K562 (cell line): ENCODE measurements around the gene C1QTNF7. TPM values are rescaled to one million over a fixed set of nuclear protein-coding genes. Genes with fewer than 3 reads are reported as not detected.

Experiments
- ATAC-seq: fragments of 200-7000 bp; cut with Tn5 transposase; 3 replicates; pipeline ENCODE4 v1.9.1; 2020; ENCODE audit warnings: moderate library complexity
- BruUV-seq: library from RNA; stranded (reverse); fragments of 400-500 nt; replicated peaks from 2 replicates; lab custom pipeline; 2021; lab: Mats Ljungman, UMichigan
- CTCF ChIA-PET: fragments of 300-600 bp; formaldehyde crosslinking; extraction: SDS; loops from one replicate; lab custom pipeline; 2021; ENCODE audit warnings: low intra/inter-chr PET ratio; lab: Yijun Ruan, JAX
- POLR2A ChIA-PET: fragments of 300-600, 350-650 bp; sonication (Branson Sonifier 250); formaldehyde crosslinking; extraction: SDS; loops from one replicate; lab custom pipeline; 2021; ENCODE audit warnings: antibody characterized with exemption, inconsistent platforms; lab: Yijun Ruan, JAX
- DNase-seq, 4 experiments: peaks; one replicate each; pipeline versions ENCODE4 v3.0.0 to v3.0.0-alpha.2; 2011 to 2018; ENCODE audit warnings: low spot score in 3 of 4, mixed read lengths in 3 of 4; ENCODE audit errors: extremely low read depth in 1 of 4
- FAIRE-seq: peaks from 2 replicates; lab custom pipeline; 2011; peaks lifted over from hg19 to GRCh38; lab: Jason Lieb, UNC
- H2AFZ ChIP-seq: 2 replicates; pipeline ENCODE4 v1.6.0; 2011; ENCODE audit warnings: low read depth, low read length, control low read depth, inconsistent platforms
- H3K27ac ChIP-seq: fragments of 200-600 bp; 3 replicates; pipeline ENCODE4 v1.8.0; 2011; ENCODE audit warnings: low read depth, mild to moderate bottlenecking, control low read depth, inconsistent platforms, low read length, moderate library complexity, mixed read lengths; ENCODE audit errors: extremely low read depth
- H3K27me3 ChIP-seq, 2 experiments: fragments of 300-600 bp in 1 of 2; 2 replicates in 1 of 2; 3 replicates in 1 of 2; pipeline versions ENCODE4 v1.6.0 to v1.8.0; 2011; ENCODE audit warnings: inconsistent platforms in 2 of 2, low read length in 2 of 2, mild to moderate bottlenecking in 1 of 2, mixed read lengths in 1 of 2, moderate library complexity in 1 of 2; ENCODE audit not compliant: control insufficient read depth in 2 of 2, insufficient read depth in 2 of 2
- H3K36me3 ChIP-seq: fragments of 300-600 bp; 3 replicates; pipeline ENCODE4 v1.8.0; 2011; ENCODE audit warnings: mild to moderate bottlenecking, low read length, inconsistent platforms; ENCODE audit not compliant: control insufficient read depth, insufficient read depth
- H3K4me1 ChIP-seq, 2 experiments: fragments of 200-600 bp in 1 of 2; replicated peaks in 1 of 2; 2 replicates in 1 of 2; 3 replicates in 1 of 2; pipeline versions ENCODE4 v1.5.1 to v1.8.0; 2011; ENCODE audit warnings: inconsistent platforms in 2 of 2, low read length in 2 of 2, mild to moderate bottlenecking in 1 of 2, mixed read lengths in 1 of 2, moderate library complexity in 1 of 2; ENCODE audit not compliant: control insufficient read depth in 2 of 2, insufficient read depth in 2 of 2
- H3K4me2 ChIP-seq: 2 replicates; pipeline ENCODE4 v1.6.1; 2011; ENCODE audit warnings: low read length, control low read depth, inconsistent platforms, mixed read lengths; ENCODE audit not compliant: insufficient read depth
- H3K4me3 ChIP-seq: fragments of 200-600 bp; sonication (generic), shearing (Covaris generic); 2 replicates; pipeline ENCODE4 v1.5.1; 2016; ENCODE audit warnings: control low read depth, inconsistent platforms
- H3K79me2 ChIP-seq: fragments of 200-600 bp; 3 replicates; pipeline ENCODE4 v1.8.0; 2011; ENCODE audit warnings: low read length, inconsistent platforms; ENCODE audit not compliant: control insufficient read depth, insufficient read depth
- H3K9ac ChIP-seq, 2 experiments: 2 replicates each; pipeline versions ENCODE4 v1.6.0 to v1.6.1; 2011; ENCODE audit warnings: low read depth in 2 of 2, low read length in 2 of 2, control low read depth in 1 of 2, inconsistent platforms in 1 of 2, mild to moderate bottlenecking in 1 of 2, mixed read lengths in 1 of 2; ENCODE audit not compliant: insufficient read depth in 1 of 2
- H3K9me1 ChIP-seq: one replicate; pipeline ENCODE4 v1.6.0; 2011; ENCODE audit warnings: inconsistent platforms, mild to moderate bottlenecking, low read length, moderate library complexity; ENCODE audit not compliant: control insufficient read depth, insufficient read depth
- H3K9me3 ChIP-seq: replicated peaks from 2 replicates; pipeline ENCODE4 v1.5.1; 2011; ENCODE audit warnings: low read depth, low read length, inconsistent platforms; ENCODE audit not compliant: control insufficient read depth, insufficient read depth
- H4K20me1 ChIP-seq: replicated peaks from 2 replicates; pipeline ENCODE4 v1.6.1; 2011; ENCODE audit warnings: low read length, inconsistent platforms, mixed read lengths; ENCODE audit not compliant: control insufficient read depth, insufficient read depth
- CHAMP1 ChIP-seq: fragments of 450-650 bp; IDR thresholded peaks from 2 replicates; pipeline ENCODE4 v1.6.1; 2016; ENCODE audit warnings: mild to moderate bottlenecking
- HEY1 ChIP-seq: fragments of 250-450 bp; sonication (Bioruptor Pico); IDR thresholded peaks from 2 replicates; pipeline ENCODE4 v1.5.0; 2020; ENCODE audit warnings: mild to moderate bottlenecking, moderate library complexity, borderline replicate concordance
- MTA2 ChIP-seq: fragments of 450-650 bp; IDR thresholded peaks from 2 replicates; pipeline ENCODE4 v1.6.1; 2016; ENCODE audit warnings: low read depth
- RBM25 ChIP-seq: fragments of 200-400 bp; formaldehyde crosslinking; IDR thresholded peaks from 2 replicates; pipeline ENCODE4 v1.6.1; 2018; ENCODE audit warnings: low read length, low read depth, moderate library complexity; ENCODE audit not compliant: severe bottlenecking
- ZNF133 ChIP-seq: fragments of 250-450 bp; sonication (Bioruptor Pico); IDR thresholded peaks from 2 replicates; pipeline ENCODE4 v1.4.0; 2020; ENCODE audit warnings: mild to moderate bottlenecking
- WGBS: fragments of 100-300 bp; shearing (Covaris generic); methylation state at CpG from one replicate; pipeline ENCODE4 v1.1.6; 2016; ENCODE audit warnings: low coverage, mixed read lengths; ENCODE audit not compliant: insufficient coverage; ENCODE audit errors: missing lambda C conversion rate; 5-methylcytosine and 5-hydroxymethylcytosine counted together
- in situ Hi-C: fragments of 300-500 bp; cut with MboI; formaldehyde crosslinking; loops from 4 replicates; pipeline ENCODE4 v1.15.0; 2018; ENCODE audit warnings: inconsistent platforms, mixed read lengths
- intact Hi-C: fragments of 100-400 bp; cut with micrococcal nuclease; formaldehyde crosslinking; loops from 2 replicates; pipeline ENCODE4 v1.14.2; 2022
- polyA plus RNA-seq, 8 experiments: library from polyadenylated mRNA; depleted of rRNA in 4 of 8; stranded (reverse) in 5 of 8; unstranded in 3 of 8; fragments of >200 nt; fragmentation: Nextera tagmentation in 2 of 8; fragmentation: Illumina TruSeq in 1 of 8; extraction: Ambion mirVana in 2 of 8; extraction: Trizol in 1 of 8; gene quantifications; 2 replicates each; pipeline versions ENCODE4 v1.2.1 to v1.2.3, GENCODE V29; 2011 to 2014; ENCODE audit warnings: inconsistent platforms in 1 of 8, missing spikeins in 1 of 8
- total RNA-seq, 7 experiments: library from RNA; depleted of rRNA in 6 of 7; stranded (reverse); fragments of >200 nt in 6 of 7; fragmentation: Illumina TruSeq in 2 of 7; extraction: Trizol in 2 of 7; gene quantifications; 2 replicates each; pipeline versions ENCODE4 v1.2.1 to v1.2.3, GENCODE V29; 2011 to 2021; ENCODE audit warnings: low replicate concordance in 1 of 7
- TF ChIP-seq, protein P1 (sequence below): fragments of 200-600 bp; sonication (generic); IDR thresholded peaks from one replicate; pipeline ENCODE4 v1.6.1; 2012; ENCODE audit warnings: mild to moderate bottlenecking, low read depth, low read length, inconsistent platforms

The C1QTNF7 gene
- total and polyA plus RNA-seq, 9 of the 15 experiments (the other 6 are each of a cell fraction or from before 2014, with no cell fraction given) = not detected

- Histone ChIP-seq H3K9me1 (no peaks in the 10 kb centered on the region), H3K4me1 (no peaks in the 10 kb centered on the region), H3K27me3 (no peaks in the 10 kb centered on the region), H3K79me2 (no peaks in the 10 kb centered on the region), H3K4me2 (no peak overlapping the region), H3K9ac (no peak overlapping the region), H2AFZ (no peak overlapping the region), H3K36me3 (no peaks in the 10 kb centered on the region), H3K4me3 (no peak overlapping the region), H4K20me1 (no peaks in the 10 kb centered on the region), H3K9me3 (no peaks in the 10 kb centered on the region), H3K27ac (no peak overlapping the region)
- CTCF ChIA-PET = no interaction called here
- DNase-seq (no peak), FAIRE-seq (no peak), ATAC-seq (no peak)
- intact Hi-C loops (no loop called here), in situ Hi-C loops (no loop called here)
- WGBS = 0% methylated on average over 5 of the region's 5 CpGs
- POLR2A ChIA-PET = interaction anchor here (1.1 kb wide), 1 partner anchor 11 kb away, joined by 4 read pairs; no protein-coding TSS in a partner anchor
- BruUV-seq = no TSS peak
- TF ChIP-seq ZNF133 (CRISPR knock-in tag) = no peak
- TF ChIP-seq, protein P1, sequence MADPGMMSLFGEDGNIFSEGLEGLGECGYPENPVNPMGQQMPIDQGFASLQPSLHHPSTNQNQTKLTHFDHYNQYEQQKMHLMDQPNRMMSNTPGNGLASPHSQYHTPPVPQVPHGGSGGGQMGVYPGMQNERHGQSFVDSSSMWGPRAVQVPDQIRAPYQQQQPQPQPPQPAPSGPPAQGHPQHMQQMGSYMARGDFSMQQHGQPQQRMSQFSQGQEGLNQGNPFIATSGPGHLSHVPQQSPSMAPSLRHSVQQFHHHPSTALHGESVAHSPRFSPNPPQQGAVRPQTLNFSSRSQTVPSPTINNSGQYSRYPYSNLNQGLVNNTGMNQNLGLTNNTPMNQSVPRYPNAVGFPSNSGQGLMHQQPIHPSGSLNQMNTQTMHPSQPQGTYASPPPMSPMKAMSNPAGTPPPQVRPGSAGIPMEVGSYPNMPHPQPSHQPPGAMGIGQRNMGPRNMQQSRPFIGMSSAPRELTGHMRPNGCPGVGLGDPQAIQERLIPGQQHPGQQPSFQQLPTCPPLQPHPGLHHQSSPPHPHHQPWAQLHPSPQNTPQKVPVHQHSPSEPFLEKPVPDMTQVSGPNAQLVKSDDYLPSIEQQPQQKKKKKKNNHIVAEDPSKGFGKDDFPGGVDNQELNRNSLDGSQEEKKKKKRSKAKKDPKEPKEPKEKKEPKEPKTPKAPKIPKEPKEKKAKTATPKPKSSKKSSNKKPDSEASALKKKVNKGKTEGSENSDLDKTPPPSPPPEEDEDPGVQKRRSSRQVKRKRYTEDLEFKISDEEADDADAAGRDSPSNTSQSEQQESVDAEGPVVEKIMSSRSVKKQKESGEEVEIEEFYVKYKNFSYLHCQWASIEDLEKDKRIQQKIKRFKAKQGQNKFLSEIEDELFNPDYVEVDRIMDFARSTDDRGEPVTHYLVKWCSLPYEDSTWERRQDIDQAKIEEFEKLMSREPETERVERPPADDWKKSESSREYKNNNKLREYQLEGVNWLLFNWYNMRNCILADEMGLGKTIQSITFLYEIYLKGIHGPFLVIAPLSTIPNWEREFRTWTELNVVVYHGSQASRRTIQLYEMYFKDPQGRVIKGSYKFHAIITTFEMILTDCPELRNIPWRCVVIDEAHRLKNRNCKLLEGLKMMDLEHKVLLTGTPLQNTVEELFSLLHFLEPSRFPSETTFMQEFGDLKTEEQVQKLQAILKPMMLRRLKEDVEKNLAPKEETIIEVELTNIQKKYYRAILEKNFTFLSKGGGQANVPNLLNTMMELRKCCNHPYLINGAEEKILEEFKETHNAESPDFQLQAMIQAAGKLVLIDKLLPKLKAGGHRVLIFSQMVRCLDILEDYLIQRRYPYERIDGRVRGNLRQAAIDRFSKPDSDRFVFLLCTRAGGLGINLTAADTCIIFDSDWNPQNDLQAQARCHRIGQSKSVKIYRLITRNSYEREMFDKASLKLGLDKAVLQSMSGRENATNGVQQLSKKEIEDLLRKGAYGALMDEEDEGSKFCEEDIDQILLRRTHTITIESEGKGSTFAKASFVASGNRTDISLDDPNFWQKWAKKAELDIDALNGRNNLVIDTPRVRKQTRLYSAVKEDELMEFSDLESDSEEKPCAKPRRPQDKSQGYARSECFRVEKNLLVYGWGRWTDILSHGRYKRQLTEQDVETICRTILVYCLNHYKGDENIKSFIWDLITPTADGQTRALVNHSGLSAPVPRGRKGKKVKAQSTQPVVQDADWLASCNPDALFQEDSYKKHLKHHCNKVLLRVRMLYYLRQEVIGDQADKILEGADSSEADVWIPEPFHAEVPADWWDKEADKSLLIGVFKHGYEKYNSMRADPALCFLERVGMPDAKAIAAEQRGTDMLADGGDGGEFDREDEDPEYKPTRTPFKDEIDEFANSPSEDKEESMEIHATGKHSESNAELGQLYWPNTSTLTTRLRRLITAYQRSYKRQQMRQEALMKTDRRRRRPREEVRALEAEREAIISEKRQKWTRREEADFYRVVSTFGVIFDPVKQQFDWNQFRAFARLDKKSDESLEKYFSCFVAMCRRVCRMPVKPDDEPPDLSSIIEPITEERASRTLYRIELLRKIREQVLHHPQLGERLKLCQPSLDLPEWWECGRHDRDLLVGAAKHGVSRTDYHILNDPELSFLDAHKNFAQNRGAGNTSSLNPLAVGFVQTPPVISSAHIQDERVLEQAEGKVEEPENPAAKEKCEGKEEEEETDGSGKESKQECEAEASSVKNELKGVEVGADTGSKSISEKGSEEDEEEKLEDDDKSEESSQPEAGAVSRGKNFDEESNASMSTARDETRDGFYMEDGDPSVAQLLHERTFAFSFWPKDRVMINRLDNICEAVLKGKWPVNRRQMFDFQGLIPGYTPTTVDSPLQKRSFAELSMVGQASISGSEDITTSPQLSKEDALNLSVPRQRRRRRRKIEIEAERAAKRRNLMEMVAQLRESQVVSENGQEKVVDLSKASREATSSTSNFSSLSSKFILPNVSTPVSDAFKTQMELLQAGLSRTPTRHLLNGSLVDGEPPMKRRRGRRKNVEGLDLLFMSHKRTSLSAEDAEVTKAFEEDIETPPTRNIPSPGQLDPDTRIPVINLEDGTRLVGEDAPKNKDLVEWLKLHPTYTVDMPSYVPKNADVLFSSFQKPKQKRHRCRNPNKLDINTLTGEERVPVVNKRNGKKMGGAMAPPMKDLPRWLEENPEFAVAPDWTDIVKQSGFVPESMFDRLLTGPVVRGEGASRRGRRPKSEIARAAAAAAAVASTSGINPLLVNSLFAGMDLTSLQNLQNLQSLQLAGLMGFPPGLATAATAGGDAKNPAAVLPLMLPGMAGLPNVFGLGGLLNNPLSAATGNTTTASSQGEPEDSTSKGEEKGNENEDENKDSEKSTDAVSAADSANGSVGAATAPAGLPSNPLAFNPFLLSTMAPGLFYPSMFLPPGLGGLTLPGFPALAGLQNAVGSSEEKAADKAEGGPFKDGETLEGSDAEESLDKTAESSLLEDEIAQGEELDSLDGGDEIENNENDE = no peak
- TF ChIP-seq HEY1 (CRISPR knock-in tag) = no peak
- no peak for TF ChIP-seq CHAMP1
- TF ChIP-seq RBM25 = no peak
- TF ChIP-seq MTA2 = no peak
Observed at GRCh38 chr4:15382669-15383273, 45.1 kb upstream of the C1QTNF7 start.
